B cell (primary cell): Measurements from ENCODE around the gene SCNN1G. TPM values are rescaled to one million over a fixed set of nuclear protein-coding genes. Genes with fewer than 3 reads are reported as not detected.

Experiments used
- ATAC-seq: fragments of 200-7000 bp; cut with Tn5 transposase; one replicate; pipeline ENCODE4 v1.10.0; 2021; ENCODE audit warnings: low read depth, mild to moderate bottlenecking, moderate number of reproducible peaks, moderate library complexity
- CTCF ChIA-PET: fragments of 350-600 bp; sonication (Branson Sonifier 250); formaldehyde crosslinking; loops from one replicate; lab custom pipeline; 2021; ENCODE audit warnings: antibody characterized with exemption, inconsistent platforms; lab: Charles Lee
- POLR2A ChIA-PET: fragments of 350-600 bp; sonication (Branson Sonifier 250); formaldehyde crosslinking; loops from one replicate; lab custom pipeline; 2021; ENCODE audit warnings: antibody characterized with exemption; lab: Charles Lee
- DNase-seq: peaks from one replicate; pipeline ENCODE4 v3.0.0; 2013
- H2AFZ ChIP-seq: 2 replicates; pipeline ENCODE4 v1.6.1; 2012; ENCODE audit warnings: mild to moderate bottlenecking, low read depth, low read length; ENCODE audit not compliant: insufficient read depth, poor library complexity, severe bottlenecking
- H3K27ac ChIP-seq, 2 donors: 1 replicate in 1 of 2; 2 replicates in 1 of 2; pipeline ENCODE4 v1.5.1; 2012 to 2013; ENCODE audit warnings: low read length in 2 of 2, mild to moderate bottlenecking in 2 of 2, moderate library complexity in 1 of 2
- H3K27me3 ChIP-seq, 4 experiments: fragments of 200-600 bp in 1 of 4; sonication (generic) in 1 of 4; replicated peaks in 1 of 4; 1 replicate in 2 of 4; 2 replicates in 2 of 4; pipeline versions ENCODE4 v1.6.1 to v1.7.0; 2013 to 2016; ENCODE audit warnings: low read length in 3 of 4, mild to moderate bottlenecking in 2 of 4, mixed read lengths in 1 of 4, moderate library complexity in 1 of 4; ENCODE audit not compliant: insufficient read depth in 4 of 4, control insufficient read depth in 3 of 4; ENCODE audit errors: control extremely low read depth in 1 of 4
- H3K36me3 ChIP-seq, 2 experiments: replicated peaks in 1 of 2; 1 replicate in 1 of 2; 2 replicates in 1 of 2; pipeline versions ENCODE4 v1.6.1 to v1.7.1; 2013; ENCODE audit warnings: low read length in 1 of 2; ENCODE audit not compliant: insufficient read depth in 2 of 2, control insufficient read depth in 1 of 2; ENCODE audit errors: control extremely low read depth in 1 of 2, extremely low read depth in 1 of 2
- H3K4me1 ChIP-seq, 2 donors: fragments of 200-600 bp in 1 of 2; sonication (generic) in 1 of 2; 1 replicate in 1 of 2; 2 replicates in 1 of 2; pipeline versions ENCODE4 v1.5.1 to v1.6.1; 2013 to 2017; ENCODE audit warnings: low read length in 2 of 2; ENCODE audit not compliant: control insufficient read depth in 2 of 2, insufficient read depth in 2 of 2
- H3K4me2 ChIP-seq: replicated peaks from 2 replicates; pipeline ENCODE3; 2012; ENCODE audit warnings: mild to moderate bottlenecking, low read depth, low read length; ENCODE audit not compliant: poor library complexity, severe bottlenecking
- H3K4me3 ChIP-seq, 5 experiments: fragments of 200-600 bp in 1 of 5; sonication (generic) in 1 of 5; 1 replicate in 3 of 5; 2 replicates in 2 of 5; pipeline versions ENCODE4 v1.5.1 to v1.7.0; 2011 to 2016; ENCODE audit warnings: low read length in 4 of 5, mild to moderate bottlenecking in 4 of 5, low read depth in 2 of 5, control low read depth in 1 of 5, moderate library complexity in 1 of 5; ENCODE audit not compliant: insufficient read depth in 1 of 5; ENCODE audit errors: control extremely low read depth in 1 of 5, extremely low read depth in 1 of 5
- H3K79me2 ChIP-seq: fragments of 200-600 bp; sonication (generic); one replicate; pipeline ENCODE4 v1.6.0; 2016; ENCODE audit warnings: low read length; ENCODE audit not compliant: control insufficient read depth, insufficient read depth
- H3K9ac ChIP-seq: fragments of 200-600 bp; sonication (generic); 2 replicates; pipeline ENCODE4 v1.6.1; 2017; ENCODE audit warnings: mild to moderate bottlenecking, low read length, moderate library complexity
- H3K9me3 ChIP-seq, 3 donors: one replicate each; pipeline versions ENCODE4 v1.6.1 to v1.7.1; 2013; ENCODE audit warnings: low read length in 2 of 3; ENCODE audit not compliant: control insufficient read depth in 2 of 3, insufficient read depth in 1 of 3; ENCODE audit errors: control extremely low read depth in 1 of 3
- H4K20me1 ChIP-seq: 2 replicates; pipeline ENCODE4 v1.6.0; 2012; ENCODE audit warnings: mild to moderate bottlenecking, low read length; ENCODE audit not compliant: insufficient read depth, control insufficient read depth, poor library complexity, severe bottlenecking
- H3K27ac Mint-ChIP-seq: one replicate; pipeline ENCODE4 v1.8.0; 2021; ENCODE audit warnings: mixed read lengths
- H3K27me3 Mint-ChIP-seq: one replicate; pipeline ENCODE4 v1.8.0; 2021; ENCODE audit warnings: mixed read lengths
- H3K4me1 Mint-ChIP-seq: one replicate; pipeline ENCODE4 v1.8.0; 2021; ENCODE audit warnings: mixed read lengths
- H3K4me3 Mint-ChIP-seq: one replicate; pipeline ENCODE4 v1.8.0; 2021; ENCODE audit warnings: mixed read lengths
- H3K9me3 Mint-ChIP-seq: one replicate; pipeline ENCODE4 v1.8.0; 2022; ENCODE audit warnings: mixed read lengths; ENCODE audit not compliant: insufficient read depth
- EZH2 ChIP-seq: IDR thresholded peaks from 2 replicates; pipeline ENCODE4 v1.6.1; 2012; ENCODE audit warnings: borderline replicate concordance, low read depth, mild to moderate bottlenecking, moderate library complexity, low read length; ENCODE audit not compliant: insufficient read depth, poor library complexity, severe bottlenecking
- WGBS: methylation state at CpG from one replicate; pipeline ENCODE4 v1.1.5; 2013; ENCODE audit warnings: missing lambda C conversion rate; ENCODE audit not compliant: insufficient coverage; 5-methylcytosine and 5-hydroxymethylcytosine counted together
- intact Hi-C: fragments of 100-400 bp; cut with micrococcal nuclease; formaldehyde crosslinking; loops from one replicate; pipeline ENCODE4 v1.10.0; 2022
- polyA plus RNA-seq: library from polyadenylated mRNA; depleted of rRNA; stranded (reverse); fragments of >200 nt; gene quantifications from 2 replicates; pipeline ENCODE4 v1.2.3, GENCODE V29; 2012
- total RNA-seq, 2 donors: library from RNA; stranded (reverse); fragments of 120-200 nt in 1 of 2; gene quantifications; 1 replicate in 1 of 2; 2 replicates in 1 of 2; pipeline versions ENCODE4 v1.2.3 to v1.2.4, GENCODE V29; 2013 to 2022
- TF ChIP-seq, protein P1 (sequence below): fragments of 200-600 bp; IDR thresholded peaks from one replicate; pipeline ENCODE4 v1.8.0; 2022; ENCODE audit warnings: antibody characterized with exemption, mild to moderate bottlenecking

Gene SCNN1G
- total and polyA plus RNA-seq, 2 donors (not counting 1 experiment from before 2014, with no cell fraction given), result not detected

DNA sequence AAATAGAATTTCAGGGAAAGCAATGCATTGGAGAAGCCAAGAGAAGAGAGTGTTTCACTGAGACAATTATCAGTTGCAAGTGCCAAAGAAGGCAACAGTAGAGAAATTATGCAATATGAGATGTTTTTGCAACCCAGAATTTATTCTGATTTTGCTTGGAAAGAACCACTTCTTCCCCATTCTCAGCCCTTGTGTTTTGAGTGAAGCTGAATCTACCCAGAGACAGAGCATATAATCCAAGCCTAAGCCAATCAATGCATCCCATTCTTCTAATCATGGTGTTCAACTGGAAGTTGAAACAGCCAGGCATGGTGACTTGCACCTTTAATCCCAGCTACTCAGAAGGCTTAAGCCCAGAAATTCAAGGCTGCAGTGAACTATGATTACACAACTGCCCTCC lies 6.9 kb upstream of the SCNN1G start:
- H3K79me2 ChIP-seq, result no peaks in the 10 kb centered on the region
- POLR2A ChIA-PET, result no interaction called here
- intact Hi-C loops, result no loop called here
- no peak overlapping the region for H3K9ac ChIP-seq
- no peak overlapping the region for H3K4me3 ChIP-seq
- TF ChIP-seq, protein P1, sequence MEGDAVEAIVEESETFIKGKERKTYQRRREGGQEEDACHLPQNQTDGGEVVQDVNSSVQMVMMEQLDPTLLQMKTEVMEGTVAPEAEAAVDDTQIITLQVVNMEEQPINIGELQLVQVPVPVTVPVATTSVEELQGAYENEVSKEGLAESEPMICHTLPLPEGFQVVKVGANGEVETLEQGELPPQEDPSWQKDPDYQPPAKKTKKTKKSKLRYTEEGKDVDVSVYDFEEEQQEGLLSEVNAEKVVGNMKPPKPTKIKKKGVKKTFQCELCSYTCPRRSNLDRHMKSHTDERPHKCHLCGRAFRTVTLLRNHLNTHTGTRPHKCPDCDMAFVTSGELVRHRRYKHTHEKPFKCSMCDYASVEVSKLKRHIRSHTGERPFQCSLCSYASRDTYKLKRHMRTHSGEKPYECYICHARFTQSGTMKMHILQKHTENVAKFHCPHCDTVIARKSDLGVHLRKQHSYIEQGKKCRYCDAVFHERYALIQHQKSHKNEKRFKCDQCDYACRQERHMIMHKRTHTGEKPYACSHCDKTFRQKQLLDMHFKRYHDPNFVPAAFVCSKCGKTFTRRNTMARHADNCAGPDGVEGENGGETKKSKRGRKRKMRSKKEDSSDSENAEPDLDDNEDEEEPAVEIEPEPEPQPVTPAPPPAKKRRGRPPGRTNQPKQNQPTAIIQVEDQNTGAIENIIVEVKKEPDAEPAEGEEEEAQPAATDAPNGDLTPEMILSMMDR, result no peak
- no peak for TF ChIP-seq EZH2
- peaks cover 0 to 31% (median 26%) of the 10 kb centered on the region in 4 experiments for H3K27me3 ChIP-seq
- Mint-ChIP-seq H3K27ac (no peak overlapping the region), H3K27me3 (peaks cover 57% of the 10 kb centered on the region), H3K4me1 (no peaks in the 10 kb centered on the region), H3K9me3 (no peaks in the 10 kb centered on the region), H3K4me3 (no peak overlapping the region)
- CTCF ChIA-PET, result interaction anchor here (2.4 kb wide), 1 partner anchor 9 kb away, joined by 5 read pairs; no protein-coding TSS in a partner anchor
- no peaks in the 10 kb centered on the region for H4K20me1 ChIP-seq
- no peak overlapping the region for H2AFZ ChIP-seq
- no peak overlapping the region for H3K4me2 ChIP-seq
- ATAC-seq, result no peak
- no peaks in the 10 kb centered on the region for H3K36me3 ChIP-seq
- peaks cover 0 to 3% (median 0%) of the 10 kb centered on the region in 3 donors for H3K9me3 ChIP-seq
- no peak for DNase-seq
- no peaks in the 10 kb centered on the region for H3K4me1 ChIP-seq
- no peak overlapping the region for H3K27ac ChIP-seq

DNA sequence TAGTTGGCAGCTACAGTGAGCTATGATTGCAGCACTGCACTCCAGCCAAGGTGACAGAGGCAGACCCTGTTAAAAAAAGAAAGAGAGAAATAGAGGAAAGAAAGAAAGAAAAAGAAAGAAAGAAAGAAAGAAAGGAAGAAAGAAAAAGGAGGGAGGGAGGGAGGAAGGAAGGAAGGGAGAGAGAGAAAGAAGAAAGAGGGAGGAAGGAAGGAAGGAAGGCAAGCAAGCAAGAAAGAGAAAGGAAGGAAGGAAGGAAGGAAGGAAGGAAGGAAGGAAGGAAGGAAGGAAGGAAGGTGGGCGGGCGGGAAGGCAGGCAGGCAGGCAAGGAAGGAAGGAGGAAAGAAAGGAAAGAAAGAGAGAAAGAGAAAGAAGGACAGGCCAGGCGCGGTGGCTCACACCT lies 1.0 kb upstream of the SCNN1G start:
- Histone ChIP-seq H4K20me1 (no peaks in the 10 kb centered on the region), H3K27me3 (peaks cover 0 to 53% (median 33%) of the 10 kb centered on the region in 4 experiments), H3K9me3 (peaks cover 0 to 5% (median 0%) of the 10 kb centered on the region in 3 donors), H3K79me2 (no peaks in the 10 kb centered on the region), H2AFZ (no peak overlapping the region), H3K9ac (no peak overlapping the region), H3K4me2 (no peak overlapping the region), H3K36me3 (no peaks in the 10 kb centered on the region), H3K4me1 (peaks cover 19 to 24% of the 10 kb centered on the region in 2 donors), H3K4me3 (no peak overlapping the region), H3K27ac (no peak overlapping the region)
- TF ChIP-seq EZH2, result no peak
- TF ChIP-seq, protein P1, result no peak
- CTCF ChIA-PET, result interaction anchor here (0.7 to 8.2 kb wide), 3 partner anchors 34 to 254 kb away, joined by 5 to 118 read pairs (median 5); no protein-coding TSS in a partner anchor
- Mint-ChIP-seq H3K27me3 (peaks cover 45% of the 10 kb centered on the region), H3K27ac (no peak overlapping the region), H3K9me3 (no peaks in the 10 kb centered on the region), H3K4me1 (peaks cover 11% of the 10 kb centered on the region), H3K4me3 (no peak overlapping the region)
- intact Hi-C loops, result no loop called here
- DNase-seq, result no peak
- no peak for ATAC-seq
- POLR2A ChIA-PET, result no interaction called here
- no CpG with 5 or more reads among the region's 4 CpGs for WGBS
